GM23338 (cell line): Measurements from ENCODE around the gene RBM19.

ENCODE experiments used
- CREB1 ChIP-seq: fragments of 250-450 bp; sonication (Bioruptor Pico); IDR thresholded peaks from 2 replicates; pipeline ENCODE4 v1.5.0; 2020; ENCODE audit warnings: low read depth, mild to moderate bottlenecking, moderate library complexity
- EZH2 ChIP-seq: fragments of 200-600 bp; sonication (generic); IDR thresholded peaks from one replicate; pipeline ENCODE4 v1.8.0; 2017; ENCODE audit warnings: antibody characterized with exemption, mild to moderate bottlenecking, low read depth; ENCODE audit not compliant: unreplicated experiment
- EZH2phosphoT487 ChIP-seq: fragments of 200-600 bp; sonication (generic); IDR thresholded peaks from one replicate; pipeline ENCODE4 v1.8.1; 2018; ENCODE audit warnings: antibody characterized with exemption; ENCODE audit not compliant: unreplicated experiment
- JUNB ChIP-seq: IDR thresholded peaks from one replicate; pipeline ENCODE4 v1.6.1; 2016; ENCODE audit warnings: antibody characterized with exemption; ENCODE audit not compliant: unreplicated experiment
- NANOG ChIP-seq: IDR thresholded peaks from 2 replicates; pipeline ENCODE4 v1.6.1; 2016; ENCODE audit warnings: antibody characterized with exemption, borderline replicate concordance
- POLR2AphosphoS5 ChIP-seq: IDR thresholded peaks from 2 replicates; pipeline ENCODE4 v1.6.1; 2016; ENCODE audit warnings: antibody characterized with exemption, low read depth
- REST ChIP-seq: IDR thresholded peaks from one replicate; pipeline ENCODE4 v1.6.1; 2018; ENCODE audit warnings: antibody characterized with exemption; ENCODE audit not compliant: unreplicated experiment
- ZNF331 ChIP-seq: fragments of 250-450 bp; sonication (Bioruptor Pico); IDR thresholded peaks from 2 replicates; pipeline ENCODE4 v1.5.0; 2020; ENCODE audit warnings: low read depth, mild to moderate bottlenecking, moderate library complexity
- TF ChIP-seq, protein P1 (sequence below), 2 experiments: fragments of 200-600 bp in 1 of 2; sonication (generic) in 1 of 2; conservative IDR thresholded peaks; 2 replicates each; pipeline versions ENCODE4 v1.5.1 to v1.6.1; 2016 to 2017; ENCODE audit warnings: antibody characterized with exemption in 2 of 2, low read depth in 2 of 2, mild to moderate bottlenecking in 2 of 2, moderate library complexity in 1 of 2

DNA sequence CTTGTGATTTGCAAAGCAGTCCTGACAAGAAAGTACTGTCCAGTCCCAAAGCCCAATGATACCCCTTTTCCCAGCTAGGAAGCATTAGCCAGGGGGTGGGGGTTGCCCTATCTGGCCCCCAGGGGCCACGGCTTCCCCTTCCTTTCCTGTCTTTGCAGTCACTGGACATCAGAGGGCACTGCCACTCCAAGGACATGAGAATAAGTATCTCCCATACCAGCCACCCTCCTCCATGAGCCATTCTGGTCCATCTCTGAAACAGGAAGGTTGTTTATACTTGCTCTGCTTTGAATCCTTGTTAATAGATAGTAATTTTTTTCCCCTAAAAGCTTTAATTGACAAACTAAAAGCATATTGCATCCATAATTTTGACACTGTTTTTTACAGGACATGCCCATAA lies 29.7 kb downstream of the RBM19 start:
- TF ChIP-seq, protein P1, sequence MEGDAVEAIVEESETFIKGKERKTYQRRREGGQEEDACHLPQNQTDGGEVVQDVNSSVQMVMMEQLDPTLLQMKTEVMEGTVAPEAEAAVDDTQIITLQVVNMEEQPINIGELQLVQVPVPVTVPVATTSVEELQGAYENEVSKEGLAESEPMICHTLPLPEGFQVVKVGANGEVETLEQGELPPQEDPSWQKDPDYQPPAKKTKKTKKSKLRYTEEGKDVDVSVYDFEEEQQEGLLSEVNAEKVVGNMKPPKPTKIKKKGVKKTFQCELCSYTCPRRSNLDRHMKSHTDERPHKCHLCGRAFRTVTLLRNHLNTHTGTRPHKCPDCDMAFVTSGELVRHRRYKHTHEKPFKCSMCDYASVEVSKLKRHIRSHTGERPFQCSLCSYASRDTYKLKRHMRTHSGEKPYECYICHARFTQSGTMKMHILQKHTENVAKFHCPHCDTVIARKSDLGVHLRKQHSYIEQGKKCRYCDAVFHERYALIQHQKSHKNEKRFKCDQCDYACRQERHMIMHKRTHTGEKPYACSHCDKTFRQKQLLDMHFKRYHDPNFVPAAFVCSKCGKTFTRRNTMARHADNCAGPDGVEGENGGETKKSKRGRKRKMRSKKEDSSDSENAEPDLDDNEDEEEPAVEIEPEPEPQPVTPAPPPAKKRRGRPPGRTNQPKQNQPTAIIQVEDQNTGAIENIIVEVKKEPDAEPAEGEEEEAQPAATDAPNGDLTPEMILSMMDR (conservative IDR thresholded peaks at IDR 0.05; ENCODE audit: low read depth in 2 of 2) = no peak
- no peak for TF ChIP-seq REST
- no peak for TF ChIP-seq EZH2
- no peak for TF ChIP-seq EZH2phosphoT487
- TF ChIP-seq POLR2AphosphoS5 = no peak
- no peak for TF ChIP-seq NANOG
- TF ChIP-seq JUNB = no peak
- TF ChIP-seq CREB1 = no peak
- no peak for TF ChIP-seq ZNF331 (CRISPR knock-in tag)
